HG03039 (cell line): ENCODE measurements around the gene CSAG1.
"Not testable (repeated sequence)": the region's sequence is repeated elsewhere in the genome, so short reads cannot be mapped to it uniquely, and the experiment has no call there.

Source experiments
- ATAC-seq: cut with Tn5 transposase; IDR thresholded peaks from one replicate; pipeline ENCODE4 v1.9.1; 2021; ENCODE audit warnings: mild to moderate bottlenecking, moderate library complexity; ENCODE audit not compliant: unreplicated experiment

CSAG1 gene

DNA sequence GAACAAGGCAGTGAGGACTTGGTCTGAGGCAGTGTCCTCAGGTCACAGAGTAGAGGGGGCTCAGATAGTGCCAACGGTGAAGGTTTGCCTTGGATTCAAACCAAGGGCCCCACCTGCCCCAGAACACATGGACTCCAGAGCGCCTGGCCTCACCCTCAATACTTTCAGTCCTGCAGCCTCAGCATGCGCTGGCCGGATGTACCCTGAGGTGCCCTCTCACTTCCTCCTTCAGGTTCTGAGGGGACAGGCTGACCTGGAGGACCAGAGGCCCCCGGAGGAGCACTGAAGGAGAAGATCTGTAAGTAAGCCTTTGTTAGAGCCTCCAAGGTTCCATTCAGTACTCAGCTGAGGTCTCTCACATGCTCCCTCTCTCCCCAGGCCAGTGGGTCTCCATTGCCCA lies 33.1 kb downstream of the CSAG1 start:
- not testable (repeated sequence) for ATAC-seq

DNA sequence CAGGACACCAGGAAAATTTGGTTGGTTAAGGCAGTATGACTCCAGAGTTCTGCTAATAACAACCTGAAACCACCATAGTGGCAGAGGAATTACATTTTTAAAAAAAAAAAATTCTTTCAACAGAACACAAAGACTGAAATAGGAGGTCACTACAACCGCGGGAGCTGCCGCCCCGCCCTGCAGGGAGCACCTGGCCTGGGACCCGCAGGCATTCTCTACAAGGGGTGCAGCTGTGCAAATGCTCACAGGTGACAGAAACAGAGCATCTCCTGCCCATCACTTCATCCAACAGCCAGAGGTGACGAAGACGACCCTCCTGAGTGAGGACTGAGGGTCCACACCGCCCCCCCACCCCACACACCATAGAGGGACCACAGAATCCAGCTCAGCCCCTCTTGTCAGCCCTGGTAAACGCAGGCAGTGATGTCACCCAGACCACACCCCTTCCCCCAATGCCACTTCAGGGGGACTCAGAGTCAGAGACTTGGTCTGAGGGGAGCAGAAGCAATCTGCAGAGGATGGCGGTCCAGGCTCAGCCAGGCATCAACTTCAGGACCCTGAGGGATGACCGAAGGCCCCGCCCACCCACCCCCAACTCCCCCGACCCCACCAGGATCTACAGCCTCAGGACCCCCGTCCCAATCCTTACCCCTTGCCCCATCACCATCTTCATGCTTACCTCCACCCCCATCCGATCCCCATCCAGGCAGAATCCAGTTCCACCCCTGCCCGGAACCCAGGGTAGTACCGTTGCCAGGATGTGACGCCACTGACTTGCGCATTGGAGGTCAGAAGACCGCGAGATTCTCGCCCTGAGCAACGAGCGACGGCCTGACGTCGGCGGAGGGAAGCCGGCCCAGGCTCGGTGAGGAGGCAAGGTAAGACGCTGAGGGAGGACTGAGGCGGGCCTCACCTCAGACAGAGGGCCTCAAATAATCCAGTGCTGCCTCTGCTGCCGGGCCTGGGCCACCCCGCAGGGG lies 35.3 kb downstream of the CSAG1 start, which contains the start of gene MAGEA3:
Gene MAGEA3, plus strand, starts transcription at position 843 of the 980 bp plus-strand sequence. CDS start 2,039 bp downstream, outside the sequence.
- not testable (repeated sequence) for ATAC-seq

DNA sequence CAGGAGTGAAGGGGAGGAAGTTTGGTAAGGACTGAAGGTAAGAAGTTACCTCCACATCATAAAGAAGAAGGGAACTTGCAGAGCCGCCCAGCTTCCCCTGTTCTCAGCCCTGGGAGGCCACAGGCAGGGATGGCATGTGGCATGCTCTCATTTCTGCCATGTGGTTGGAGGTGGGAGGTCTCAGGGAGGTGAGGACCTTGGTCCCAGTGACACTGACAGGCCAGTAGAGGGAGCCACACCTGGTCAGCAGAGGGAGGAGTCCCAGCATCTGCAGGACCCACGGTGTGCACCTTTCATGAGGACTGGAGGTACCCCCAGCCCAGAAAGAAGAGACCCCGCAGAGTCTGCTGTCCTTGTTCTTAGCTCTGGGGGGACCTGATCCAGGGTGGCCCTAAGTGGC lies 52.5 kb downstream of the CSAG1 start:
- ATAC-seq: peak; percentile 73
